AG08395 (cell line): ENCODE measurements around the gene RNF133.

ENCODE experiments used
- DNase-seq: peaks from one replicate; pipeline ENCODE4 v3.0.0; 2012; ENCODE audit warnings: mixed read lengths, low spot score

RNF133 gene

GRCh38 chr7:122699017-122699416 is at the start of gene RNF133:
TSS of gene RNF133 (minus strand) at chr7:122699117. CDS start at chr7:122698918, 199 bp downstream.
- DNase-seq: no peak

DNA sequence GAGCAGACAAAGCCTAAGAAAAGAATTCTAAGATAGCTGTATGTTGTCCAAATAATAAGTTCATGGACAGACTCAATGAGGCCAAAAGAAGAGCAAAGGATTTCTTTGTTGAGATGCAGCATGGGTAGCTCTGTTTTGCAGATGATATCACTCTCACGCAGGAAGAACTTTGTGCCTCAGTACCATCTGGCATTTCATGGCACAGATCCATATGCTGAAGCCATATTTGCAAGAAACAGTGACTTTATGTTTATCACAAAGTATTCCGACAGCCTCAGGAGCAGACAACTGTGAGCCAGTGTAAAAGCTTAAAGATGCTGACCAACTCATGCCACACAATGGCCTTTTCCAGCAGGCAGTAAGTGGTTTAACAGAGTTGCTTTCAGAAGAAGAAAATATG is 49.3 kb upstream of the RNF133 start:
- no peak for DNase-seq

GRCh38 chr7:122746948-122747347 is 48.0 kb upstream of the RNF133 start:
- no peak for DNase-seq

GRCh38 chr7:122743211-122743610 is 44.3 kb upstream of the RNF133 start:
- DNase-seq: no peak

DNA sequence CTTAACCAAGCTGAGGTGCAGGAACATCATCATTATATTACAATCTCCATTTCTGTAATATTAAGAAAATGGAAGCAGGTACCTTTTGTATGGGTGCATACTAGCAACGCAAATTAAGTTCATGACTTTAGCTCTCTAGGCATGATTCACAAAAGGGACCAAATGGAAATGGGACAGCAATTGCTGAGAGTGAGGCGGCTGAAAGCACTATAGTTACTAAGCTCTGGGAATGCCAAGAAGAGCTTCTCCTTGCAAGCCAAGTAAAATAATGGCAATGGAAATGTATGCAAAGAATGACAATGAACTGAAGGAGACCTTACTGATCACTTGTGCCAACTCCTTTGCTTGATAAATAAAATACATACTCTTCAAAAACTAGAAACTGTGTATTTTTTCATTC is 40.0 kb upstream of the RNF133 start:
- no peak for DNase-seq

DNA sequence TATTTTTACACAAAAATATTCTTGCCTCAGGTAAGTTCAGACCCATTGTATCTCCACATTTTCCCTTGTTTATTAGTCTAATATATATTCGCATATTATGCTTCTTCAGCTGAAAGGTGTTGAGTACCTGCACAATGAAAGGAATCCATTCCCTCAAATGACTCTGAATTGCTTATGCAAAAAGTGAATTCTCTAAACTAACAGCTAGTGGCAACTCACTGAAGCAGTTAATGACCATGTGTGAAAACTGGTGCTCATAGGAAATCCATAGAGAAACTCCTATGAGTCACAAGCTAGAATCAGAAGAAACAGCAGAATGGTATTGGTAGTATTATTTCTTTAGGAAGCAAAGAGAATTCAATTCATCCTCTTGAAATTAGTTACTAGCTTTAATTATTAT is 37.3 kb upstream of the RNF133 start:
- no peak for DNase-seq

DNA sequence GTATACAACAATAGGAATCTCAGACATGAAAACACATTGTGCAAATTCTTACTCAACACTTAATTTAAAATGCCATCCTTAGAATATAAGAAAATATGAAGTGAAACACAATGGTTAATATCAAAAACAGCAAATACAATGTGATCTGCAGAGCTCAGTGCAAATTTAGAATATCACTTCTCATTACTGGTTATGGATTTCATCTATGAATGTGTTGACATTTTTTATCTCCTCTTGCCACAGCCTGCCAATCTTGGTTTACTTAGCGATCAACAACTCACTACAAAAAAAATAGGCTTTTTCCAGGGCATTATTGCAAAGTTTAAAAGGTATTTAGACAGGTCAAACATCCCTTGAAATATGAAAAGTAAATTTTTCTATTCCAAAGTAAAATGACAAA is 28.8 kb upstream of the RNF133 start:
- DNase-seq: no peak

DNA sequence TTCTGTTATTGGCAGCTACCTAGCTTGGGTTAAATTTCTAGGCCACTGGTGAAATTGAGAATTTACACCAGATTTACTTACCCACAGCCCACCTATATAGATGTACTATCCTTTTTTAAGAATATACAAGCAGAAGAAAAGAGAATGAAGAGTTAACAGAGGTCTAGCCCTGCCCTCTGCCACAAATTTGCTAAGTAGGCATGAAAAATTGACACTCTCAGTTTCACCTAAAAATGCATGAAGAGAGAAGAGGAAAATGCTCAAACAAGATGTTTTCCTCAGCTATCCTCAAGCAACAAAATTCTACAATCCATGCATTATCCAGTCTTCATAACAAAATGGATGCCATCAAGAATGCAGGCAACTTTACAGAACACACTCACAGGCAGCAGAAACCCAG is 28.4 kb upstream of the RNF133 start:
- no peak for DNase-seq

DNA sequence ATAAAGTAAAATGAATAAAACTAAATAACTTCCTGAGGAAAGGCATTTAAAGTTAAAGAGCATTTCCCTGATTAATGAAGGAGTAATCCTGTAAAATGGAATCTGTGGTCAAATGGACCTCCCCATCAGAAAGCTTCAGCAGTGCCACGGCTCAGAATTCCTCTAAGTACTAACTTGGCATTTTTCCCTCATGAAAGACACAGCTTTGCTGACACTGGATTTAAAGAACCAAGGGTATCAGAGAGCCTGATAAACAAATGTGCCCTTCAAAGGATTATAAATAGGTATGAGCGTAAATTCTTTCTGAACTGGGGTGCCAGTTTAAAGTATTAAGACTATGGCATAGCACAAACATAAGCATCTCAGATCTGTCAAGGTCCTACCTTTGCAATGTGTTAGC is 28.0 kb upstream of the RNF133 start:
- no peak for DNase-seq

- DNase-seq: no peak
Measured at GRCh38 chr7:122724366-122724765, 25.4 kb upstream of the RNF133 start.

DNA sequence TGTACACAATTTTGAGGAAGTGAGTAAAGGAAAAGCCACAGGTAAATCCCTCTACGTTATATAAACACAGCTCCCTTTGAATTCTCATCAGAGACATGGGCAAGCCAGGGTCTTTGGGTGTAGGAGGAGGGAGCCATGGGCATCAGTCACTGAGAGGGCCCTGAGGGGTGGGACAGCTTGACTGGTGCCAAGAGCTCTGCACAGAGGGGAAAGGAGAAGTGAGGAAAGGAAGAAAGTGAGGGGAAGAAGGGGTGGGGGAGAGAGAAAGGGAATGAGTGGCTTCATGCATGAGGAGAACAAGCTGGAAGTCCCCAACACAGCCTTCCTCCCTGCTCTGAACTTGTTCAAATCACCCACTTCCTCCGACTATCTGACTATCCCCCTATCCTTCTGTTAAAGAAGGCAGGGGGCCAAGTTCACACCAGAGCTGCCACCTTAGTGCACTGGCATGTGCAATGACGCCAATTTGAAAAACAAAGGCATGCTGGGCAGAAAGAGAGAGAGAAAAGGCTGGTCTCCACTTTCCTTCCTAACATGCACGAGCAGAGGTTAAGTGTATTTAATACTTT is 20.2 kb upstream of the RNF133 start:
- no peak for DNase-seq

DNA sequence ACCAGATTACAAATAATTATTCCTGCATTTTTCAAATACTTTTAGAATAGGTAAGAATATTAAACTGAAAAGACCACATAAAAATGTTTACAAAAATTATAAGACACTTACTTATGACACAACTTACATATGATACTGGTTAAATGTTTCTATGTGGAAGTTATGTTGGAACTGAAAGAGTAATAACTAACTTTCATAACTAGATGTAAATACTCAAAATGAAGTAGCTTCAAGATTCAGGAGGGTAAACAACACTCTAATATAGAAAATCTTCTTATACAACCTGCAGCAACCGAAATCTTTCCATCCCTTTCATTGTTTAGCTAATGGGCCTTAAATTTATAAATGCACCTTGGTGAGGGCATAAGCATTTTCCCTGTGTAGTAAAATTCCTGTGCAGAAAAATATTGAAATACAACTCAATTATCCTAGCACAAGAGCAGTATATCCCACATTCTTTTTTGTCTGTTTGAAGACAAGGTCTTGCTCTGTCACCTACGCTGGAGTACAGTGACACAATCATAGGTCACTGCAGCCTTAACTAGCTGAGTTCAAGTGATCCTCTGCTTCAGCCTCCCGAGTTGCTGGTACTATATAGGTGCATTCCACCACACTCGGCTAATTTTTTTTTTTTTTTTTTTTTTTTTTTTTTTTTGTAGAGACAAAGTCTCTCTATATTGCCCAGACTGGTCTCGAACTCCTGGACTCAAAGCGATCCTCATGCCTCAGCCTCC is 18.6 kb upstream of the RNF133 start:
- no peak for DNase-seq

GRCh38 chr7:122715183-122715582 is 16.3 kb upstream of the RNF133 start:
- DNase-seq: no peak

- no peak for DNase-seq
Measured at GRCh38 chr7:122710916-122711315, 12.0 kb upstream of the RNF133 start.

DNA sequence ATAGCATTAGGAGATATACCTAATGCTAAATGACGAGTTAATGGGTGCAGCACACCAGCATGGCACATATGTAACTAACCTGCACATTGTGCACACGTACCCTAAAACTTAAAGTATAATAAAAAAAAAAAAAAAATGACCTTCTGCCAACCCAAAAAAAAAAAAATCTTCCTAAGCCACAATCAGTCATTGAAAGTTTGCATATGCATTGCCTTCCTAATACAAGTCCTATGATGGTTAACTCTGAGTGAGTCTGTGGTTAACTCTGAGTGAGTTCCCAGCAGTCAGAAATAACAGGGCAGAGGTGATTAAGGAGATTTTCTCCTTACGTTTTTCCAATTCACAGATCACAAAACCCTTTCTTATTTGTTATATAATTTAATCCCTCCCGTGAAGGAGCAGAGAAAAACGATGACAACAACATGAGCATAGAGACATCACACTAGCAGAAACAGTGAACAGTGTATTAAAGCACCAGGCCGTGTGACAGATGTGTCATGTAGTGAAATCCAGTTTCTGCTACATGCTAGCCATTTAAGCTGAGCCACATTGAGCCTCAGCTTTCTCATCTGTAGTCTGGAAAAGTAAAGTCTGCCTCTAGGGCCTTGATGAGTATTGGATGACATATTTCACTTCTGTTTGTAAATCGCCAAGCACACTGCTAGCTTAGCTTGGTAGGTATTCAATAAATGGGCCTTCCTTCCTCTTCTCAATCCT is 11.2 kb upstream of the RNF133 start:
- DNase-seq: no peak

DNA sequence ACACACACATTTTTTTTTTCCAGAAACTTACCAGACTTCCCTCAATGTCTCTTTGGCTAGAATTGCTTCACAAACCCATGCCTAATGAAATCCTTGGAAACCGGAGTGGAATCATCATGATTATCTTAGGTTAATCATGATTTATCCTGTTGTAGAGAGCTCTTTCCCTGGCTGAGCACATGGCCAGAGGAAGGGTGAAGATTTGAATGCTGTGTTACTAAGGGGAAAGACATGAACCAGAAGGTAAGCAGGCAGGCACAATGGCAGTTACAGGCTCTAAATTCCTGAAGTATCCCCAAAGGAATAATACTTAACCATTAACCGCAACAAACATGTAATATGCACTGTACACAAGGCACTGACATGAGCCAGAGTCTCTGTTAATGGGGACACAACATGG is 7.9 kb upstream of the RNF133 start:
- no peak for DNase-seq

- DNase-seq: no peak
Measured at GRCh38 chr7:122702872-122703510, 4.1 kb upstream of the RNF133 start, which contains the start of gene RNF148. TSS of gene RNF148 (minus strand) at chr7:122702922. CDS start at chr7:122702750, 172 bp downstream.

DNA sequence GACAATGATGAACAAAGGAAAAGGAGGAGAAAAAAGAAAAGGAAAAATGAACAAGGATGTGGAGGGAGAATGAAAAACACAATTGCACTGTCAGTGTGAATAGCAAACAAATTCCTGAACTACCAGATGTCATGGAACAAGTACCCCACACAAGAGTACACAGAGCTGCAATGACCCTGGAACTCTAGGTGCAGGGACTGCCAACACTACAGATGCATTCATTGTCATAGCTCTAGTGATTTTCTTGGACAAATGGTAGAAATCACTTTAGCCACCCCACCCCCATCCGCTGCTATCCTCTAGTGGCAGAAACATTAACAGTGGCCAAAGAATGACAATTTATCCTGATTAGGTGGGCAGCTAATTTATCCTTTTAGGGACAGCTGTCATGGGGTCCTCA is 3.1 kb downstream of the RNF133 start:
- DNase-seq: no peak

DNA sequence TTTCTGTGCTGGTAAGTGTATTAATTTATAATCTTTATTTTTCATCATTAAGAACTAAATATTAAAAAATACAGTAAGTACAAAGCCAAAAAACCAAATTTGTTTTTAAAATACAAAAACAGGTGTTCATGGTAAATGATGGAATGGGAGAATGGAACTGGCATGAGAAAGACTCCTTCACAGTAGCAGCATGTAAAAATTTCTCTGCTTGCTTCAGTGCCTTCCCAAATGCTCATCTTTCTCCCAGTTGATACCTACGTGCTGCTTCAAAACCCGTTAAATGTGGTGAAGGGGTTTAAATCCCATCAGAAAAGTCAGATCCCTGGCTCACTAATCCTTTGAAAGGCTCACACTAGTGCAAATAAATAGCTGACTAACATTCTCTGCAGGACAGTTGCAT is 4.2 kb downstream of the RNF133 start:
- no peak for DNase-seq

GRCh38 chr7:122692769-122693309 is 6.1 kb downstream of the RNF133 start:
- no peak for DNase-seq

DNA sequence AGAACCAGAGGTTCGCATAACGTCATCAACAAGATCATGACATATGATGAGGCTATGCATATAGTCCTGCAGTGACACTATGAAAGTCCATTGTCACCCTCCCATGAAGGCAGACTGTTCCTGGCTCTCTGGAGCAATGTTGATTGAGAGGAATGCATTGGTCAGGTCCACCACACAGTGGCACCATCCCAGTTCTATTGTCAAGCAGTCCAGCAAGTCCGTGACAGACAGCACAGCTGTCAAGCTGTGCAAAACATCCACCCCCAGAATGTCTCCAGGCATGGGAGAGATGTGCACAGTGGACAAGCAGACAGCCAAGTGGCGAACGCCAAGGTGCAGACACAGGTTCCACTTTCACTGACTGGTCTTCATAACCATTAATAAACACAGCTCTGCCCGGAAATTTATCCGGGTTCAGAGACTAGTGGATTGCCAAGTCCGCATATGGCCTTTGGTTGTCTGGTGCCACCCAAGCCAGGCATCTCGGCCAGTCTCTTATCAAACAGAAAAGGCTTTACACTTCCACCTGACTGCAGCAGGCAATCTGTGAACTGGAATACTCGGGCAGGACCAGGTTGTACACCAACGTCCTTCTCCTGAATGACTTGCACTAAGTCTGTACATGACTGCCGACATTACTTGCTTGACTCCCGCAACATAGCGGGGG is 7.2 kb downstream of the RNF133 start:
- DNase-seq: no peak
